GM19468 (cell line): ENCODE measurements around the gene PSMA8.
A peak's percentile ranks its signal among the peaks of the same experiment; 100 is the strongest.
"Not testable (repeated sequence)": the region's sequence is repeated elsewhere in the genome, so short reads cannot be mapped to it uniquely, and the experiment has no call there.

Experiments
- ATAC-seq: cut with Tn5 transposase; IDR thresholded peaks from one replicate; pipeline ENCODE4 v1.9.1; 2021; ENCODE audit warnings: mild to moderate bottlenecking, moderate library complexity, moderate number of reproducible peaks; ENCODE audit not compliant: unreplicated experiment; ENCODE audit errors: extremely low read depth

Gene PSMA8

DNA sequence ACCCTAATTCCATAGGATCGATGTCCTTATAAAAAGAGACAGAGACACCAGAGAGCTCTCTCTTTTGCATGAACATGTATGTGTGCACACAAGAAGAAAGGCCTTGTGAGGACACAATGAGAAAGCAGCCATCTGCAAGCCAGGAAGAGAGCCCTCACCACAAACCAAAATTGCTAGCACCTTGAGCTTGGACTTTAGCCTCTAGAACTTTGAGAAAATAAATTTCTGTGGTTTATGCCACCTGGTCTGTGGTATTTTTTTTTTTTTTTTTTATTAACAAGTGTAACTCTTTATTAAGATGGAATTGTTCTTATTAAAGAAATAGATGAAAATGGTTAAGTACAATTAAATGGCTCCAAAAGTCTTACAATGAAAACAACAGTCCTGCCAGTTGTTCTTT is 33.9 kb downstream of the PSMA8 start:
- ATAC-seq: peak; percentile 63

DNA sequence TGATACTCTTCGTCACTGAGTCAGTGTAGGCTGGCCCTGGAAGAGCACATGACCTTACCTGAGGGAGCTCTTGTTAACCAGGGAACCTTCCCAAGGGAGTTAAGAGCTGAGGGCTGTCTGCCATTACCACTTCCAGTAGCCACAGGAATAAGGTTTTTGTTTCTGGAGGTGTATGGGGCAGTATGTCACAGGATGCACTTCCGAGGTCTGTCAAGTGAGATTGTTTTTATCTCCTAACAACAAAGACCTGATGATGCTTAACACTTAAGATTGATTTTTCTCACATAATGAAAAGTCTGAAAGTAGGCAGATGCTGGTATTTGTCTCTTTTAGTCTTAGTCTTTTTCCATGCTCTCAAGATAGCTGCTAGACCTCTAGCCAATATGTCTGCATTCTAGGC is 41.8 kb downstream of the PSMA8 start:
- ATAC-seq: no peak

DNA sequence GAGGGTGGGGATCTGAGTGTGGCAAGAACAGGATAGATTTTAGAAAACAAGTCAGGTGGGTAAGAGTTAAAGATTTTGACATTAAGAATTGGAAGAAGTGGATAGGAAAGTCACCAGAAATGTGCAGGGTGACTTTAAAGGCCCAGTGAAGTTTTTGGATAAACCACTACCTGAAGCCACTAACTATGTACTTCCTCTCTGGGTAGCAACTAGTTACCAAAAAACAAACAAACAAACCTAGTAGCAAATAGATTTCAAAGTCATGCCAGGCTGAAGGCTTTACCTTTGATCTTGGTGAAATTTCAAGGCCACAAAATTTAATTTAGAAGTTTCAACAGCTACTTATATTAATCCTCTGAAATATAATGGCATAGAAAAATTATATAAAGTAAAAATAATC is 42.5 kb downstream of the PSMA8 start:
- no peak for ATAC-seq

DNA sequence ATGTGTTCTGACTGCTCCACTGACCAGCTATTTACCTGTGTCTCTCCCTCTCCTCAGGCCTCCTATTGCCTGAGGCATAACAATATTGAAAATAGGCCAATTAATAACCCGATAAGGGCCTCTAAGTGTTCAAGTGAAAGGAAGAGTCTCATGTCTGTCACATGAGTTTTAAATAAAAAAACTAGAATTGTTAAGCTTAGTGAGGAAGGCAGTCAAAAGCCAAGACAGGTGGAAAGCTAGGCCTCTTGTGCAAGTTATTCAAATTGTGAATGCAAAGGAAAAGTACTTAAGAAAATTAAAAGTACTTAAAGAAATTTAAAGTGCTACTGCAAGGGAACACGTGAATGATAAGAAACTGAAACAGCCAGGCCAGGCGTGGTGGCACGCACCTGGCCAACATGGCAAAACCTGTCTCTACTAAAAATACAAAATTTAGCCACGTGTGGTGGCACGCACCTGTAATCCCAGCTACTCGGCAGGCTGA is 47.7 kb downstream of the PSMA8 start:
- ATAC-seq: peak; percentile 49

DNA sequence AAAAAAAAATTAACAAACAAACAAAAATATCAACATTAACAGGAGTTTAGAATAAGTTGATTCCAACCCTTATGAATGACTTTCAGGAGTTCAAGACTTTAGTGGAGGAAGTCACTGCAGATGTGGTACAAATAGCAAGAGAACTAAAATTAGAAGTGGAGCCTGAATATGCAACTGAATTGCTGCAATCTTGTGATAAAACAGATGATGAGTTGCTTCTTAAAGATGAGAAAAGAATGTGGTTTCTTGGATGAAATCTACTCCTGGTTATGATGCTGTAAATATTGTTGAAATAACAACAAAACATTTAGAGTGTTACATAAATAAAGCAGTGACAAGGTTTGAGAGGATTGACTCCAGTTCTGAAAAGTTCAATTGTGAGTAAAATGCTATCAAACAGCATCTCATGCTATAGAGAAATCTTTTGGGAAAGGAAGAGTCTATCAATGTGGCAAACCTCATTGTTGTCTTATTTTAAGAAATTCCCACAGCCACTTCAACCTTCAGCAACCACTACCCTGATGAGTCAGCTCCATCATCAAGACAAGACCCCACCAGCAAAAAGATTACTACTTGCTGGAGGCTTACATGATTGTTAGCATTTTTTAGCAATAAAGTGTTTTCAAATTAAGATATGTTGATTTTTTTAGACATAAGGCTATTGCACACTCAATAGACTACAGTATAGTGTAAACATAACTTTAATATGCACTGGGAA is 49.9 kb downstream of the PSMA8 start:
- no peak for ATAC-seq

DNA sequence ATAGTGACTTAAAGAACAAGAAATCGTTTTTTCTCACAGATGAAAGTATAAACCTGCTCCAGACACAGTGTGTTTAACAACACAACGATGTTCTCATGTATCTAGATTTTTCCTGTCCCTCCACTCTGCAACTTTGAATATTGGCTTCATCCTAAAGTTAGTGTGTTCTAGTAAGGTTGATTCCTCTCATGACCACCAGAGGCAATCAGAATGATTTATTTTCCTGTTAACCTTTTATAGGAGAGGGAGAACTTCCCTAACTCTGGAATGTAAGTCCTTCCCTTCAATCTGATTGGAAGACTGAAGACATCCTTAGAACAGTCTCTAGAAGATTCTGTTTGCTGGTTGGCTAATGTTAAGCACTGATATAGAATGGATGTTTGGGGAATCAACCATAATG is 51.6 kb downstream of the PSMA8 start:
- no peak for ATAC-seq

DNA sequence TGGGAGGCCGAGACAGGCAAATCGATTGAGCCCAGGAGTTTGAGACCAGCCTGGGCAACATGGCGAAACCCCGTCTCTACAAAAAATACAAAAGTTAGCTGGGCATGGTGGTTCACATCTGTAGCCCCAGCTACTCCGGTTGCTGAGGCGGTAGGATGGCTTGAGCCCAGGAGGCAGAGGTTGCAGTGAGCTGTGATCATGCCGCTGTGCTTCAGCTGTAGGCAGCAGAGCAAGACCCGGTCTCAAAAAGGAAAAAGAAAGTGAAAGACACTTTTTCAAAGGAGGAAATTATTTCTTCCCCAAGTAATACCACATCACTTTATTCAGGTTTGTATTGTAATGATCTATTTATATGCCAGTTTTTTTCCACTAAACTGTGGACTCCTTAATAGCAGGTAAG is 56.8 kb downstream of the PSMA8 start:
- ATAC-seq: peak; percentile 82

DNA sequence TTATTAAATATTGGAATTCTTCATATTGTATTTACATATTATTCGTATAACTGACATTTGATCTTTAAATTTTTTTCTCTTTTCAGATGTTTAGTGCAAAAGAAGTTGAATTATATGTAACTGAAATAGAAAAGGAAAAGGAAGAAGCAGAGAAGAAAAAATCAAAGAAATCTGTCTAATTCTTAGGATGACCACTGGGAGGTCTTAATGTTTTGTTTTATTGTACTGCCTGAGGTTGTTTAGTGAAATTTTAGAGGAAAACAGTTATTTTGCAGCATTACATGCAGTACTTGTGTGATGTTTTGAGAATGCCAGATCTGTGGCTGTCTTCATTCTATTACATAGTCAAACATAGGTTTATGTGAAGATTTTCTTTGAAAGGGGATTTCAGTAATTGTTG is 58.6 kb downstream of the PSMA8 start:
- no peak for ATAC-seq

DNA sequence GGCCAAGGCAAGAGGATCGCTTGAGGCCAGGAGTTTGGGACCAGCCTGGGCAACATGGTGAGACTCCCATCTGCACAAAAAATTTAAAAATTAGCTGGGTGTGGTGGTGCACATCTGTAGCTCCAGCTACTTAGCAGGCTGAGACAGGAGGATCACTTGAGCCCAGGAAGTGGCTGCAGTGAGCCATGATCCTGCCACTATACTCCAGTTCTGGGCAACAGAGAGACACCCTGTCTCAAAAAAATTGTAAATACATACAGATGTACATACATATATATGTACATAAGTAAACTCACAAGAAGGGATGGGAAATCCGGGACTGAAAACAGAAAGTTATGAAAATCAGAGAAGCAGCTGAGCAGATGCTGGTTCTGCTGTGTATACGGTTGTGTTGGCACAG is 62.9 kb downstream of the PSMA8 start:
- no peak for ATAC-seq

DNA sequence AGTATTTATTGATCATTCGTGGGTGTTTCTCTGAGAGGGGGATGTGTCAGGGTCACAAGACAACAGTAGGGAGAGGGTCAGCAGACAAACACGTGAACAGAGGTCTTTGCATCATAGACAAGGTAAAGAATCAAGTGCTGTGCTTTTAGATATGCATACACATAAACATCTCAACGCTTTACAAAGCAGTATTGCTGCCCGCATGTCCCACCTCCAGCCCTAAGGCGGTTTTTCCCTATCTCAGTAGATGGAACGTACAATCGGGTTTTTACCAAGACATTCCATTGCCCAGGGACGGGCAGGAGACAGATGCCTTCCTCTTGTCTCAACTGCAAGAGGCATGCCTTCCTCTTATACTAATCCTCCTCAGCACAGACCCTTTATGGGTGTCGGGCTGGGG is 68.3 kb downstream of the PSMA8 start:
- ATAC-seq: not testable (repeated sequence)

DNA sequence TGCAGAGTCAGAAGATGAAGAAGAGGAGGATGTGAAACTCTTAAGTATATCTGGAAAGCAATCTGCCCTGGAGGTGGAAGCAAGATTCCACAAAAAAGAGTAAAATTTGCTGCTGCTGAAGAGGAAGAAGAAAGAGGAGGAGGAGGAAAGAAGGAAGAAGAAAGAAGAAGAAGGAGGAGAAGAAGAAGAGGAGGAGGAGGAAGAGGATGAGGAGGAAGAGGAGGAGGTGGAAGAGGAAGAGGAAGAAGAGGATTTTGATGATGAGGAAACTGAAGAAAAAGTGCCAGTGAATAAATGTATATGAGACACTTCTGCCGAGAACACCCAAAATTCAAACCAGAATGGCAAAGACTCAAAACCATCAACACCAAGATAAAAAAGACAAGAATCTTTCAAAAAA is 71.6 kb downstream of the PSMA8 start:
- no peak for ATAC-seq

DNA sequence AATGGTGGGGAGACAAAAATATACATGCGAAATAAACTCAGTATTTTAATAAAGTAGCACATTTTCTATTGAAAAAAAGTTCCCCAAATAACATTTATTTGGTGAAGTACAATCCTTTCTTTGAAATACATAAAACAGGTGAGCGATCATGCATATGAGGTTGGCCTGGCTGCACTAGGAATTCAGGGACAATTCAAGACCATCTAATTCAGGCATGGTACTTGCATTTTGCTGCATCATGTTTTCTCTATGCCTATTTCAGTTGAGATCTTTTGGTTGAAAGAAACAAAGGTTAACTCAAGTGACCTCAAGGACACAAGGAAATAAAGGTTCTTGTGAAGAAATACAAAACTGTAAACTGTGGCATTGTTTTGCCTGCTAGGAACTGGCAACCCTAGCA is 72.8 kb downstream of the PSMA8 start:
- no peak for ATAC-seq

DNA sequence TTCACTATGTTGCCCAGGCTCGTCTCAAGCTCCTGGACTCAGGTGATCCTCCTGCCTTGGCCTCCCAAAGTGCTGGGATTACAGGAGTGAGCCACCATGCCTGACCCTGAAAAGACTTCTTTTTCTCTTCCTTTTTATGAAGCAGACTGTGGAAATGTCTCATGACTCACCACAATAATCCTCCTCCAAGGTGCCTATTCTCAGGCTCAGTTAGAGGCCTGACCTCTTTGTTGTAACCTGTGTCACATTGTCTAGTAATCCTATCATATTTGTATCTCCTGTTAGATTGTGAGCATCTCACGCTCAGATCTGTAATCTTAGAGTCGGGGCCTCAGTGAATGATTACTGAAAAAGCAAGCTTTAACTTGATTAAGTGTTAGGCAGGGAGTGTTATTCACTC is 74.3 kb downstream of the PSMA8 start:
- no peak for ATAC-seq

DNA sequence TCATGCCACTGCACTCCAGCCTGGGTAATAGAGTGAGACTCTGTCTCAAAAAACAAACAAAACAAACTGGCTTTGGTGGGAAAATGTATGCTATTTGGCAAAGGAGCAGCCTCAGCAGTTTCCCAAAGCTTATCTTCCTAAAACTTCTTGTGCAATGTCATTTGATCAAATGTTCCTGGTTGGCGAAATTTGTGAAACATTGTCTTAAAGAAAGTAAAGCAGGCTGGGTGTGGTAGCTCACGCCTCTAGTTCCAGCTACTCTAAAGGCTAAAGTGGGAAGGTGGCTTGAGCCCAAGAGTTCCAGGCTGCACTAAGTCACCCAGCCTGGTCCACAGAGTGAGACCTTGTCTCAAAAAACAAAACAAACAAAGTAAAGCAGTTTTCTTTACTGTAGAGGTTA is 75.3 kb downstream of the PSMA8 start:
- no peak for ATAC-seq

DNA sequence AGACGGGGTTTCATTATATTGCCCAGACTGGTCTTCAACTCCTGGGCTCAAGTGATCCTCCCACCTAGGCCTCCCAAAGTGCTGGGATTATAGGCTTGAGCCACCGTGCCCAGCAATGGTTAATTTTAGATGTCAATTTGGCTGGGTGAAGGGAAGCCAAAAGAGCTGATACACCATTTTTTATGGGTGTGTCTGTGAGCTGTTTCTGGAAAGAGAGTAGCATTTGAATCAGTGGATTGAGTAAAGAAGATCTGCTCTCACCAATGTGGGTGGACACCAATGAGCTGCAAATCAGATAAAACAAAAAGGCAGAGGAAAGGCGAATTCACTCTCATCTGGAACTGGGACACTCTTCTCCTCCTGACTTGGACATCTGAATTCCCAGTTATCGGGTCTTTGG is 76.5 kb downstream of the PSMA8 start:
- ATAC-seq: no peak

DNA sequence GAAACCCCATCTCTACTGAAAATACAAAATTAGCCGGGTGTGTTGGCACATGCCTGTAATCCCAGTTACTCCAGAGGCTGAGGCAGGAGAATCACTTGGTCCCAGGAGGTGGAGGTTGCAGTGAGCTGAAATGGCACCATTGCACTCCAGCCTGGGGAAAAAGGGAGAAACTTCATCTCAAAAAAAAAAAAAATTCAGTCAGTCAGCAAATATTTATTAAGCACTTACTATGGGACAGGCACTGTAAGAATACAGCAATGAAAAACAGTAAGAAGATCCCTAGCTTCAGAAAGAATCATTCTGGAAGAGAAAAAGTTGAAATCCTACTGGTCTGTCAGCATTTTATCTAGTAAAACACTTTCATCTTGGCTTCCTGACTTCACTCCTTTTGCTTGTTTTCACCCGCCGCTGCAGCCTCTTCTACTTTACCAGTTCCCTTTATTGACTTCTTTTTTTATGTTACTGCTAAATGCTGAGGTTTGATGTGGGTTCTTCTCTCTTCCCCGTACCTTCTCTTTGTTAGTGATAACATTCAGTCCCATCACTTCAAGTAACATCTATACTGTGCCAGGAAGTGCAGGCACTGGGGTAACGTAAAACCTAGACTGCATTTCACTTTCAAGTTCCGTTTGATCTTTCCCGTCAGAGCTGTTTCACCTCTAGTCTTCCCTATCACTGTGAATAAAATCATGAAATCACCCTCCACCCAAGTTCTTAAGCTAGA is 81.7 kb downstream of the PSMA8 start:
- peak; percentile 79 for ATAC-seq

DNA sequence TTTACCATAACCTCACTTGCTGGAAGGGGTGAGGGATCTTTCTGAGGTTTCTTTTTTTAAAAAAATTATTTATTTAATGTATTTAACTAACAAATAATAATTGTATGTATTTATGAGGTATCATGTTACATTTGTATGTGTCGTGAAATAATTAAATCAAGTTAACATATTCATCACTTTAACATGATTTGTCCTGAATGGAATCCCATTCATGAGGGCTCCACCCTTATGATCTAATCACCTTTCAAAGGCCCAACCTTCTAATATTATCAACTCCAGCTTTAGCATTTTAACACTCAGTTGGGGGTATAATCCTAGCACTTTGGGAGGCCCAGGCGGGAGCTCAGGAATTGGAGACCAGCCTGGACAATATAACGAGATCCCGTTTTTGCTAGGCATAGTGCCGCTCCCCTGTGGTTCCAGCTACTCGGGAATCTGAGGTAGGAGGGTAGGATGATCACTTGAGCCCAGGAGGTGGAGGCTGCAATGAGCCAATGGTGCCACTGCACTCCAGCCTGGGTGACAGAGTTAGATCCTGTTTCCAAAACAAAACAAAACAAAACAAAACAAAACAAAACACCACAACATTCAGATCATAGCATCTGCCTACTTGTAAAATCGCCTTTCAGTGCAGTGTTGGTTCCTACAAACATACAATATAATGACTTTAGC is 91.5 kb downstream of the PSMA8 start:
- no peak for ATAC-seq

DNA sequence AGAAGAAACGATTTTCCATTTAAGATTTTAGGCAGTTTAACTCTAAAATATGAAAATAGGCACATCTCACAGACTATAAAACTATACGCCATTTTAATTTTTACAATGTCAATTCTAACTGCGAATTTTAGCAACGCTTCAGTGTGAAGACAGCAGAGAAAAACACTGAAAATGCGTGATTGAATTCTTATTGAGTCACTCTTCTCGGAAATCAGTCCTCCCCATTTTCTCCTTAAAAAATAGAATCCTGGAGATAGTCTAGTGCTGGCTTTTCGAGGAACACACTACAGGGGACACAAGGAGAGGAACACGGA is 92.2 kb downstream of the PSMA8 start:
- ATAC-seq: no peak

DNA sequence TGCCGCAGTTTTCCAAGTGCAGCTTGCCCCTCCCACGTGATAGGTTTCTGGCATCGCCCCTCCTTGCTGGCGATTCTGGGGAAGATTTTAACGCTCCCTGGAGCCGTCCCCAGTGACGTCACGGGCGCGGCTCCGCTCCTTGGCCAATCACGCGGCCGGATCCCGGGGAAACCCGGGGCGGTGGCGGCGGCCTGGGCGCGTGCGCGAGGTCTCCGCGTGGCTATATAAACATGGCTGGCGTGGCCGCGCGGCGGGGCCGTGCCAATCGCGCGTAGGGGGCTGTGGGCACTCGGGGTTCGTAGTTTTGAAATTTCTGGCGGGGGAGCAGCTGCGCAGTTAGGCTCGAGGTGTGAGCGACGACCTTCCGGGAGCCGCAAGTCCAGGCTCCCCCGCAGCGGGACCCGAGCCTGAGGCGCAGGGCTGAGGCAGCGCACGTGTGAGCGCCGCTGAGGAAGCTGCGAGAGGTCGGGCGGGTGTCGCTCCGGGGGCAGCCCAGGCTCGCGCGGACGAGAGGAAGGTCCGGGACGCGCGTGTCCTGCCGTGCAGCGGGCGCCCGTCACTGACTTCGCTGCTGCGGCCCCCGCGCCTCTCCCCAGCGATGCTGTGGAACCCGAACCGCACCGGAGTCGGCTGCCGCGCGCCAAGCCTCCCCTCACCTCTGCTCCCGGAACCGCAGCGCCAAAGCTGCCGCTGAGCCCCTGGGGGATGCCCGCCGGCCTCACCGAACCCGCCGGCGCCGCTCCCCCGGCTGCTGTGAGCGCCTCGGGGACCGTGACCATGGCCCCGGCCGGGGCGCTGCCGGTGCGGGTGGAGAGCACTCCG is 92.8 kb downstream of the PSMA8 start, which contains the start of gene TAF4B:
Gene TAF4B (plus strand): TSS at position 217 of the 822 bp plus-strand sequence. CDS start 489 bp downstream, at position 706.
- ATAC-seq: peak; percentile 80

DNA sequence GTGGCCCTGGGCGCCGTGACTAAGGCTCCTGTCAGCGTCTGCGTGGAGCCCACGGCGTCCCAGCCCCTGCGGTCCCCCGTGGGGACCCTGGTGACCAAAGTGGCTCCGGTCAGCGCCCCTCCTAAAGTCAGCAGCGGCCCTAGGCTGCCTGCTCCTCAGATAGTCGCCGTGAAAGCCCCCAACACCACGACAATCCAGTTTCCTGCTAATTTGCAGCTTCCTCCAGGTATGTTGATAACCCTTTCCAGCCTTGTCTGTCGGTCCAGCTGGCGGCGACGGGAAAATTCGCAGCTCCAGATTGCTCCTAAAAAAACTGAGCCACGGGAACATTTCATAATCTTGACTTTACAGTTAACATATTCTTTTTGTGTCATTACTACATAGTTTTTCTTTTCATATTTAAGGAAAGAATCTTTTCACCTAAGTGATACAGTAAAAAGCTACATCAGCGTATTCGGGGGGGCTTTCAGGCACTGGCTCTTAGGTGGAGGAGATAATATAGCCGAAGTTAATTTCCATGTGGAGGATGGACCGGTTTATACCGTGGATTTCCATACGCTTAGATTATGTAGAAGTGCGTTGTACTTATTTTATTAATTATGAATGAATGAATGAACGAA is 93.5 kb downstream of the PSMA8 start:
- ATAC-seq: no peak
